Natural killer cell (primary cell): ENCODE results near the gene PPP2R2C. TPM values are rescaled to one million over a fixed set of nuclear protein-coding genes. Genes with fewer than 3 reads are reported as not detected.

ENCODE experiments used
- ATAC-seq, 3 donors: fragments of 150-1000 bp in 2 of 3; fragments of 200-7000 bp in 1 of 3; cut with Tn5 transposase; 1 replicate in 1 of 3; 2 replicates in 2 of 3; pipeline ENCODE4 v1.10.0; 2021; ENCODE audit warnings: mild to moderate bottlenecking in 2 of 3, moderate library complexity in 2 of 3
- DNase-seq, 2 donors: peaks; one replicate each; pipeline versions ENCODE4 v3.0.0 to v3.0.0-alpha.2; 2013 to 2021; ENCODE audit warnings: mixed read lengths in 1 of 2
- H3K27ac ChIP-seq: one replicate; pipeline ENCODE4 v1.5.1; 2013; ENCODE audit warnings: mild to moderate bottlenecking, low read length
- H3K27me3 ChIP-seq: one replicate; pipeline ENCODE4 v1.6.1; 2013; ENCODE audit warnings: low read length; ENCODE audit not compliant: control insufficient read depth, insufficient read depth
- H3K36me3 ChIP-seq: one replicate; pipeline ENCODE4 v1.6.1; 2013; ENCODE audit warnings: low read length; ENCODE audit not compliant: control insufficient read depth, insufficient read depth
- H3K4me1 ChIP-seq: one replicate; pipeline ENCODE4 v1.6.1; 2013; ENCODE audit warnings: low read length; ENCODE audit not compliant: control insufficient read depth, insufficient read depth
- H3K4me3 ChIP-seq: one replicate; pipeline ENCODE4 v1.5.1; 2013; ENCODE audit warnings: low read length
- H3K9me3 ChIP-seq: one replicate; pipeline ENCODE4 v1.6.1; 2013; ENCODE audit warnings: low read length; ENCODE audit not compliant: control insufficient read depth, insufficient read depth
- H3K27ac Mint-ChIP-seq, 2 donors: one replicate each; pipeline ENCODE4 v1.8.0; 2022; ENCODE audit warnings: mild to moderate bottlenecking in 2 of 2, mixed read lengths in 2 of 2, moderate library complexity in 1 of 2
- H3K27me3 Mint-ChIP-seq, 2 donors: one replicate each; pipeline ENCODE4 v1.8.0; 2022; ENCODE audit warnings: low read depth in 2 of 2, mixed read lengths in 2 of 2
- H3K36me3 Mint-ChIP-seq: one replicate; pipeline ENCODE4 v1.8.0; 2022; ENCODE audit warnings: mixed read lengths
- H3K4me1 Mint-ChIP-seq, 2 donors: one replicate each; pipeline ENCODE4 v1.8.0; 2022; ENCODE audit warnings: mixed read lengths in 2 of 2
- H3K4me3 Mint-ChIP-seq: one replicate; pipeline ENCODE4 v1.8.0; 2022; ENCODE audit warnings: mild to moderate bottlenecking, moderate library complexity, mixed read lengths
- H3K9me3 Mint-ChIP-seq, 2 donors: one replicate each; pipeline ENCODE4 v1.8.0; 2022; ENCODE audit warnings: mixed read lengths in 2 of 2
- WGBS: methylation state at CpG from one replicate; pipeline ENCODE4 v1.1.7; 2013; ENCODE audit warnings: missing lambda C conversion rate; ENCODE audit not compliant: insufficient coverage; 5-methylcytosine and 5-hydroxymethylcytosine counted together
- intact Hi-C: fragments of 100-400 bp; cut with micrococcal nuclease; formaldehyde crosslinking; loops from one replicate; pipeline ENCODE4 v1.14.2; 2022
- total RNA-seq, 4 donors: library from RNA; stranded (reverse); fragments of 120-200 nt in 1 of 4; gene quantifications; one replicate each; pipeline versions ENCODE4 v1.2.3 to v1.2.4, GENCODE V29; 2013 to 2022
- TF ChIP-seq, protein P1 (sequence below): fragments of 200-600 bp; IDR thresholded peaks from one replicate; pipeline ENCODE4 v1.8.0; 2022; ENCODE audit warnings: antibody characterized with exemption

Gene PPP2R2C
- total RNA-seq, 3 donors from 2014 or later (not counting 1 experiment from before 2014, with no cell fraction given), result not detected

DNA sequence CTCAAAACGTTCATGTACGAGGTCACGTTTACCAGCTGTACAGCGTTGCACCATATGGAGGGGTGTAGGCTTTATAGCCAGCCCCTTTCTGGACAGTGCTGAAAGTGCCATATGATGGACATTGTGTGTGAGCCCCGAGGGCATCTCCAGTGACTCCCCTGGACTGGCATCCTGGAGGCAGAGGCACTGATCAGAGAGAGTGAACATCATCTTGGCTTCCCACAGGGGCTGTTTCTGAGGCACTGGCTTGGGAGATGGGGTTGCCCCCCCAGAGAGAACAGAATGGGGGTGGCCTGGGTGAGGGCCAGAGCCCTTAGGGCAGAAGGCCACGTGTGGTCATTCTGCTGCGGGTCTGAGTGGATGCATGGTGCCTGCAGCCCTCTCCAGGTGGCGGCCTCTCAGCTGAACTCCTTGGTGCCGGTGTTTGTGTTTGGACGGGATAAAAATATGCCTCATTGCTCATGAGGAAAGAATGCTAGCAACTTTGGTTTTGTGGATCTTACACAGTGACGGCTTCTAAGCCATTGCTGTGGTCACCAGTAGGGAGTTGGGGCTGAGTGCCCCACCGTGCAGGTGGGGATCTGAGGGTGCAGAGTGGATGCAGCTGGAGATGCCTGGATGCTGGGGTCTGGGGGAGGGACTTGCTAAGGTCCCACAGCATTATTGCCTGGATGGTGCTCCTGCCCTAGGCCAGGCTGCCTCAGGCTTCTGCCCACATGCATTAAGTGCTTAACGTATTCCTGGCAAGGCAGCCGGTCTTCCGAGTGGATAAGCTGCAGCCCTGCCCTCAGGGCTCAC is 199.4 kb downstream of the PPP2R2C start:
- Histone ChIP-seq H3K9me3 (no peaks in the 10 kb centered on the region), H3K4me1 (peaks cover 22% of the 10 kb centered on the region), H3K27me3 (peaks cover 9% of the 10 kb centered on the region), H3K36me3 (no peaks in the 10 kb centered on the region), H3K4me3 (no peak overlapping the region), H3K27ac (no peak overlapping the region)
- H3K9me3 Mint-ChIP-seq, result no peaks in the 10 kb centered on the region
- DNase-seq, result no peak
- no peak overlapping the region for H3K27ac Mint-ChIP-seq
- intact Hi-C loops, result no loop called here
- H3K4me1 Mint-ChIP-seq, result peaks cover 6 to 20% of the 10 kb centered on the region in 2 donors
- H3K36me3 Mint-ChIP-seq, result no peaks in the 10 kb centered on the region
- 88% methylated on average over 15 of the region's 15 CpGs for WGBS
- no peak for ATAC-seq
- peaks cover 4 to 12% of the 10 kb centered on the region in 2 donors for H3K27me3 Mint-ChIP-seq
- TF ChIP-seq, protein P1, sequence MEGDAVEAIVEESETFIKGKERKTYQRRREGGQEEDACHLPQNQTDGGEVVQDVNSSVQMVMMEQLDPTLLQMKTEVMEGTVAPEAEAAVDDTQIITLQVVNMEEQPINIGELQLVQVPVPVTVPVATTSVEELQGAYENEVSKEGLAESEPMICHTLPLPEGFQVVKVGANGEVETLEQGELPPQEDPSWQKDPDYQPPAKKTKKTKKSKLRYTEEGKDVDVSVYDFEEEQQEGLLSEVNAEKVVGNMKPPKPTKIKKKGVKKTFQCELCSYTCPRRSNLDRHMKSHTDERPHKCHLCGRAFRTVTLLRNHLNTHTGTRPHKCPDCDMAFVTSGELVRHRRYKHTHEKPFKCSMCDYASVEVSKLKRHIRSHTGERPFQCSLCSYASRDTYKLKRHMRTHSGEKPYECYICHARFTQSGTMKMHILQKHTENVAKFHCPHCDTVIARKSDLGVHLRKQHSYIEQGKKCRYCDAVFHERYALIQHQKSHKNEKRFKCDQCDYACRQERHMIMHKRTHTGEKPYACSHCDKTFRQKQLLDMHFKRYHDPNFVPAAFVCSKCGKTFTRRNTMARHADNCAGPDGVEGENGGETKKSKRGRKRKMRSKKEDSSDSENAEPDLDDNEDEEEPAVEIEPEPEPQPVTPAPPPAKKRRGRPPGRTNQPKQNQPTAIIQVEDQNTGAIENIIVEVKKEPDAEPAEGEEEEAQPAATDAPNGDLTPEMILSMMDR, result no peak
- H3K4me3 Mint-ChIP-seq, result no peak overlapping the region

DNA sequence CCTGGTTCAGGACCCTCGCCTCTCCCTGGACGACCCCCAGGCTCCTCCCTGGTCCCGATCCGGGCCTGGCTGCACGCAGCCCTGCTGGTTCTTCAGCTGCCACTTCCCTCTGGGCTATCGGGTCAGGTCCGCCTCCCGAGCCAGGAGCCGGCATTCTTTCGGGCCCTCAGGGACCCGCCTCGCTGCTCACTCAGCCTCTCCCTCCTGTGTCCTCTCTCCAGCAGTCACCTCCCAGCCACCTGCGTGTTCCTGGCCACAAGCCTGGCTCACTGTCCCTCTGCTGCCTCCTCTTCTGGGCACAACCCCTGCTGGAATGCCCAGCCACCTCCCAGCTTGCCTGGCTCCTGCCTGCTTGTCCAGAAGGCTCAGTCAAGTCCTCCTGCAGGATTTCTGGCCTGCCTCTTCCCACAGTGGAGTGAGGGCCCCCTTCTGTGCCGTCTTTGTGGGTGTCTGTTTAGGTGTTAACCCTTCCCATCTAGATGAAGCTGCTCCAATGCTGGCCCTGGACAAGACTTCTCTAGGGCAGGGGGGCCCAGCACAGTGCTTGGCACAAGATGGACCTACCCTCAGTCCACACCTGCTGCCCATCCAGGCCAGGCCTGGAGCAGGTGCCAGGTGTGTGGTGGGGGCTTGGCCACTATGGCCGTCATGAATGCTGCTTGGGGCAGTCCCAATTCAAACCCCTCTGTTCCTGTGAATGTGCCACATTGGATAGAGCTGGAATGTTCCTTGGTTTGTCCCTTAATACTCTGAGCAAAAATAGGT is 200.5 kb downstream of the PPP2R2C start:
- WGBS, result 92% methylated on average over 15 of the region's 15 CpGs
- no peaks in the 10 kb centered on the region for H3K9me3 Mint-ChIP-seq
- DNase-seq, result no peak
- peak overlapping the region; percentile 62 for H3K4me3 Mint-ChIP-seq
- ATAC-seq, result no peak
- H3K27ac Mint-ChIP-seq, result no peak overlapping the region
- Histone ChIP-seq H3K27me3 (peaks cover 9% of the 10 kb centered on the region), H3K27ac (no peak overlapping the region), H3K4me3 (no peak overlapping the region), H3K4me1 (peaks cover 16% of the 10 kb centered on the region), H3K9me3 (no peaks in the 10 kb centered on the region), H3K36me3 (no peaks in the 10 kb centered on the region)
- intact Hi-C loops, result no loop called here
- H3K4me1 Mint-ChIP-seq, result peaks cover 6 to 23% of the 10 kb centered on the region in 2 donors
- peaks cover 14 to 15% of the 10 kb centered on the region in 2 donors for H3K27me3 Mint-ChIP-seq
- no peaks in the 10 kb centered on the region for H3K36me3 Mint-ChIP-seq
- TF ChIP-seq, protein P1, result no peak

DNA sequence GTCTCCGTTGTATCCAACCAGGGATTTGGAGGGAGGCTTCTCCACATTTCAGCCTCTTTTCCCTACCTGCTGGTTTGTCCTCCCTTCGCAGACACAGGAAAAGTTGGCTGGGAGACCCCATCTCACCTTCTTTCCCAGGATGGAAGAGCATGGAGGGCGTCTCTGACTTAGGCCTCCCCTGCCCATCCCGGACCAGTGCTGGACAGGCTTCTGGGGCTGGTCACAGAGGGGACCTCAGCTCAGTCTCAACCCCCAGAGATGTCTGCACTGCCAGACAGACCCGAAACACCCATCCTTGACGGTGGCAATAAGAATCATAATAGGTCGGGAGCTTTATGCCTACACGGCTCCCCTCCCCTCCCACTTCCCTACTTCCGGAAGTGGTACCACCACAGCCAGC is 201.2 kb downstream of the PPP2R2C start:
- intact Hi-C loops, result no loop called here
- no peaks in the 10 kb centered on the region for H3K9me3 ChIP-seq
- Mint-ChIP-seq H3K27ac (no peak overlapping the region), H3K4me1 (peaks cover 6 to 23% of the 10 kb centered on the region in 2 donors), H3K27me3 (peaks cover 14 to 15% of the 10 kb centered on the region in 2 donors), H3K36me3 (no peaks in the 10 kb centered on the region), H3K9me3 (no peaks in the 10 kb centered on the region), H3K4me3 (peak overlapping the region; percentile 85)
- H3K4me1 ChIP-seq, result peaks cover 16% of the 10 kb centered on the region
- DNase-seq (no peak), ATAC-seq (no peak)
- WGBS, result 72% methylated on average over 9 of the region's 9 CpGs
- no peak overlapping the region for H3K4me3 ChIP-seq
- no peaks in the 10 kb centered on the region for H3K36me3 ChIP-seq
- no peak overlapping the region for H3K27ac ChIP-seq
- peaks cover 9% of the 10 kb centered on the region for H3K27me3 ChIP-seq
- TF ChIP-seq, protein P1, result no peak
